CD14-positive monocyte (primary cell): ENCODE data around the gene RBKS. TPM values are rescaled to one million over a fixed set of nuclear protein-coding genes. Genes with fewer than 3 reads are reported as not detected.

Experiments used
- DNase-seq, 3 donors: peaks; one replicate each; pipeline ENCODE4 v3.0.0-alpha.2; 2011 to 2022
- H2AFZ ChIP-seq: 2 replicates; pipeline ENCODE4 v1.6.0; 2012; ENCODE audit warnings: mild to moderate bottlenecking, low read depth, low read length, inconsistent platforms; ENCODE audit not compliant: insufficient read depth, poor library complexity, severe bottlenecking
- H3K27ac ChIP-seq, 2 donors: 1 replicate in 1 of 2; 2 replicates in 1 of 2; pipeline ENCODE4 v1.5.1; 2012 to 2013; ENCODE audit warnings: low read length in 2 of 2, control low read depth in 1 of 2, inconsistent platforms in 1 of 2, low read depth in 1 of 2, mild to moderate bottlenecking in 1 of 2
- H3K27me3 ChIP-seq, 2 donors: one replicate each; pipeline versions ENCODE4 v1.6.0 to v1.6.1; 2011 to 2013; ENCODE audit warnings: low read length in 2 of 2; ENCODE audit not compliant: control insufficient read depth in 2 of 2, insufficient read depth in 2 of 2
- H3K36me3 ChIP-seq, 2 donors: replicated peaks in 1 of 2; 1 replicate in 1 of 2; 2 replicates in 1 of 2; pipeline versions ENCODE4 v1.5.1 to v1.6.1; 2012 to 2013; ENCODE audit warnings: low read length in 2 of 2, control low read depth in 1 of 2, inconsistent platforms in 1 of 2, mild to moderate bottlenecking in 1 of 2; ENCODE audit not compliant: insufficient read depth in 2 of 2, control insufficient read depth in 1 of 2
- H3K4me1 ChIP-seq, 2 donors: 1 replicate in 1 of 2; 2 replicates in 1 of 2; pipeline versions ENCODE4 v1.5.1 to v1.6.1; 2012 to 2013; ENCODE audit warnings: low read length in 2 of 2, control low read depth in 1 of 2, inconsistent platforms in 1 of 2, mild to moderate bottlenecking in 1 of 2, moderate library complexity in 1 of 2; ENCODE audit not compliant: insufficient read depth in 2 of 2, control insufficient read depth in 1 of 2
- H3K4me2 ChIP-seq: replicated peaks from 2 replicates; pipeline ENCODE3; 2012; ENCODE audit warnings: low read length, moderate library complexity, mild to moderate bottlenecking; ENCODE audit not compliant: poor library complexity, severe bottlenecking; ENCODE audit errors: extremely low read depth
- H3K4me3 ChIP-seq, 3 experiments: fragments of 200-600 bp in 1 of 3; sonication (generic) in 1 of 3; replicated peaks in 1 of 3; 1 replicate in 2 of 3; 2 replicates in 1 of 3; pipeline ENCODE4 v1.5.1; 2011 to 2013; ENCODE audit warnings: low read length in 3 of 3, mild to moderate bottlenecking in 3 of 3, control low read depth in 2 of 3, low read depth in 2 of 3, inconsistent platforms in 1 of 3, moderate library complexity in 1 of 3
- H3K79me2 ChIP-seq: 2 replicates; pipeline ENCODE4 v1.6.0; 2012; ENCODE audit warnings: mild to moderate bottlenecking, control low read depth, inconsistent platforms, low read length, moderate library complexity; ENCODE audit not compliant: insufficient read depth
- H3K9ac ChIP-seq: 2 replicates; pipeline ENCODE4 v1.6.0; 2017; ENCODE audit warnings: low read length, mild to moderate bottlenecking; ENCODE audit not compliant: insufficient read depth, poor library complexity, severe bottlenecking
- H3K9me3 ChIP-seq, 2 donors: replicated peaks in 1 of 2; 1 replicate in 1 of 2; 2 replicates in 1 of 2; pipeline versions ENCODE4 v1.5.1 to v1.6.1; 2012 to 2013; ENCODE audit warnings: low read length in 2 of 2, control low read depth in 1 of 2; ENCODE audit not compliant: control insufficient read depth in 1 of 2, insufficient read depth in 1 of 2
- H4K20me1 ChIP-seq: 2 replicates; pipeline ENCODE4 v1.6.0; 2012; ENCODE audit warnings: mild to moderate bottlenecking, low read length, control low read depth, moderate library complexity; ENCODE audit not compliant: insufficient read depth
- H3K27ac Mint-ChIP-seq, 7 donors: one replicate each; pipeline ENCODE4 v1.8.0; 2020; ENCODE audit warnings: mild to moderate bottlenecking in 7 of 7, mixed read lengths in 7 of 7, moderate library complexity in 6 of 7, inconsistent platforms in 2 of 7
- H3K27me3 Mint-ChIP-seq, 3 donors: one replicate each; pipeline ENCODE4 v1.8.0; 2021 to 2022; ENCODE audit warnings: low read depth in 3 of 3, mild to moderate bottlenecking in 3 of 3, mixed read lengths in 3 of 3, moderate library complexity in 3 of 3, inconsistent platforms in 1 of 3
- H3K36me3 Mint-ChIP-seq, 2 donors: one replicate each; pipeline ENCODE4 v1.8.0; 2020; ENCODE audit warnings: mixed read lengths in 2 of 2, inconsistent platforms in 1 of 2, mild to moderate bottlenecking in 1 of 2
- H3K4me1 Mint-ChIP-seq: one replicate; pipeline ENCODE4 v1.8.0; 2020; ENCODE audit warnings: mild to moderate bottlenecking, mixed read lengths
- H3K4me3 Mint-ChIP-seq, 2 donors: one replicate each; pipeline ENCODE4 v1.8.0; 2020; ENCODE audit warnings: mild to moderate bottlenecking in 2 of 2, mixed read lengths in 2 of 2, moderate library complexity in 1 of 2
- H3K9me3 Mint-ChIP-seq, 7 donors: one replicate each; pipeline ENCODE4 v1.8.0; 2020 to 2022; ENCODE audit warnings: mixed read lengths in 7 of 7, mild to moderate bottlenecking in 6 of 7, moderate library complexity in 6 of 7, inconsistent platforms in 2 of 7
- CTCF ChIP-seq: fragments of 200-600 bp; IDR thresholded peaks from one replicate; pipeline ENCODE4 v1.8.0; 2022; ENCODE audit warnings: antibody characterized with exemption, mild to moderate bottlenecking
- WGBS: methylation state at CpG from one replicate; pipeline ENCODE4 v1.1.5; 2013; ENCODE audit warnings: missing lambda C conversion rate; ENCODE audit not compliant: insufficient coverage; 5-methylcytosine and 5-hydroxymethylcytosine counted together
- intact Hi-C, 2 donors: fragments of 100-400 bp; cut with micrococcal nuclease; formaldehyde crosslinking; loops; one replicate each; pipeline versions ENCODE4 v1.15.0 to v1.15.1; 2023
- polyA plus RNA-seq, 3 donors: library from polyadenylated mRNA; depleted of rRNA in 1 of 3; unstranded in 2 of 3; stranded (reverse) in 1 of 3; fragments of 300-500 nt in 2 of 3; fragments of >200 nt in 1 of 3; fragmentation: Illumina TruSeq in 2 of 3; gene quantifications; 1 replicate in 2 of 3; 2 replicates in 1 of 3; pipeline ENCODE4 v1.2.3, GENCODE V29; 2012 to 2021

The RBKS gene
- polyA plus RNA-seq, 3 donors = 3.9 to 39.1 (median 4.3) TPM

- TF ChIP-seq CTCF = no peak
- intact Hi-C loops = no loop called here
- Histone ChIP-seq H3K9ac (no peak overlapping the region), H3K27me3 (no peaks in the 10 kb centered on the region), H3K79me2 (no peaks in the 10 kb centered on the region), H3K4me1 (peaks cover 27 to 29% of the 10 kb centered on the region in 2 donors), H4K20me1 (no peaks in the 10 kb centered on the region), H3K27ac (no peak overlapping the region), H2AFZ (no peak overlapping the region), H3K4me3 (no peak overlapping the region), H3K9me3 (no peaks in the 10 kb centered on the region), H3K4me2 (no peak overlapping the region), H3K36me3 (no peaks in the 10 kb centered on the region)
- peaks cover 27% of the 10 kb centered on the region for H3K4me1 Mint-ChIP-seq
- no peak for DNase-seq
- peak overlapping the region in 1 of 7 donors; percentile 72 for H3K27ac Mint-ChIP-seq
- H3K27me3 Mint-ChIP-seq = peaks cover 0 to 2% (median 0%) of the 10 kb centered on the region in 3 donors
- H3K9me3 Mint-ChIP-seq = peaks cover 0 to 8% (median 6%) of the 10 kb centered on the region in 7 donors
- peaks cover 0 to 1% of the 10 kb centered on the region in 2 donors for H3K36me3 Mint-ChIP-seq
- H3K4me3 Mint-ChIP-seq = no peak overlapping the region
Measured at GRCh38 chr2:27838502-27838901, 51.7 kb downstream of the RBKS start.

- H3K4me3 ChIP-seq = no peak overlapping the region
- H3K9me3 ChIP-seq = no peaks in the 10 kb centered on the region
- no peak overlapping the region for H3K4me3 Mint-ChIP-seq
- peaks cover 3 to 4% of the 10 kb centered on the region in 2 donors for H3K36me3 Mint-ChIP-seq
- H3K27ac Mint-ChIP-seq = peak overlapping the region in 2 of 7 donors; percentile 19 to 35
- no peak for TF ChIP-seq CTCF
- H3K4me1 ChIP-seq = peaks cover 59 to 60% of the 10 kb centered on the region in 2 donors
- no peaks in the 10 kb centered on the region for H3K27me3 ChIP-seq
- no peaks in the 10 kb centered on the region for H4K20me1 ChIP-seq
- H3K36me3 ChIP-seq = no peaks in the 10 kb centered on the region
- H3K27ac ChIP-seq = peak overlapping the region in 1 of 2 donors; percentile 91
- no peak overlapping the region for H3K4me2 ChIP-seq
- intact Hi-C loops = no loop called here
- peaks cover 0 to 2% (median 0%) of the 10 kb centered on the region in 3 donors for H3K27me3 Mint-ChIP-seq
- no peaks in the 10 kb centered on the region for H3K79me2 ChIP-seq
- peaks cover 3 to 13% (median 10%) of the 10 kb centered on the region in 7 donors for H3K9me3 Mint-ChIP-seq
- DNase-seq = no peak
- WGBS = 100% methylated on average over 1 of the region's 1 CpG
- peaks cover 58% of the 10 kb centered on the region for H3K4me1 Mint-ChIP-seq
- no peak overlapping the region for H3K9ac ChIP-seq
- H2AFZ ChIP-seq = peak overlapping the region; percentile 37
Measured at GRCh38 chr2:27833931-27834330, 56.3 kb downstream of the RBKS start.
